Stimulated activated CD4-positive, alpha-beta T cell treated with anti-CD3 and anti-CD28 coated beads, Interleukin-2, amount 100 ng/mL, for 48 hours (primary cell): Measurements from ENCODE around the gene GLT8D1.
A peak's percentile ranks its signal among the peaks of the same experiment; 100 is the strongest.
"Not testable (repeated sequence)": the region's sequence is repeated elsewhere in the genome, so short reads cannot be mapped to it uniquely, and the experiment has no call there.

ENCODE experiments used
- DNase-seq, 2 donors: peaks; one replicate each; pipeline ENCODE4 v3.0.0-alpha.2; 2020

GLT8D1 gene, protein sequence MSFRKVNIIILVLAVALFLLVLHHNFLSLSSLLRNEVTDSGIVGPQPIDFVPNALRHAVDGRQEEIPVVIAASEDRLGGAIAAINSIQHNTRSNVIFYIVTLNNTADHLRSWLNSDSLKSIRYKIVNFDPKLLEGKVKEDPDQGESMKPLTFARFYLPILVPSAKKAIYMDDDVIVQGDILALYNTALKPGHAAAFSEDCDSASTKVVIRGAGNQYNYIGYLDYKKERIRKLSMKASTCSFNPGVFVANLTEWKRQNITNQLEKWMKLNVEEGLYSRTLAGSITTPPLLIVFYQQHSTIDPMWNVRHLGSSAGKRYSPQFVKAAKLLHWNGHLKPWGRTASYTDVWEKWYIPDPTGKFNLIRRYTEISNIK

GRCh38 chr3:52705688-52706686 is at the start of gene GLT8D1, which contains the start of gene SPCS1:
GLT8D1 (minus strand) TSS chr3:52705791; CDS start chr3:52700460, 5,331 bp downstream.
SPCS1 (plus strand) TSS chr3:52706106; CDS start chr3:52706247, 141 bp downstream.
- peak; percentile 73 to 81 for DNase-seq

DNA sequence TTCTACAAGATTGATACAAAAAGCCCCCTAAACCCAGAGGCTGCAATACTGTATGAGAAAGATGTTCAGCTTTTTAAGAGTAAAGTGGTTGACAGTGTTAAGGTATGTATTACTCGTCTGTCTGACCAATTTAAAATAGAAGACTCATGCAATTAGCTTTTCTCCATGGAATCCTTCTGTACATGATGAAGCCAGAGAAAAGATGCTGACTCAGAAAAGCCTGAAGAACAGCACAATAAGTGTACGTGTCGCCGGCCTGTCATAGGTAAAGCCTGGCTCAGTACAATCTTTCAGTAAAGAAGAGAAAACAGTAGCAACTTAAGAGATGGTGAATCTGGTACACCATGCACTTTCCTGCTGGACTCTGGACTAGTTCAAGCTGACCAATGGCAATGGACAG is 48.8 kb upstream of the GLT8D1 start:
- no peak for DNase-seq

DNA sequence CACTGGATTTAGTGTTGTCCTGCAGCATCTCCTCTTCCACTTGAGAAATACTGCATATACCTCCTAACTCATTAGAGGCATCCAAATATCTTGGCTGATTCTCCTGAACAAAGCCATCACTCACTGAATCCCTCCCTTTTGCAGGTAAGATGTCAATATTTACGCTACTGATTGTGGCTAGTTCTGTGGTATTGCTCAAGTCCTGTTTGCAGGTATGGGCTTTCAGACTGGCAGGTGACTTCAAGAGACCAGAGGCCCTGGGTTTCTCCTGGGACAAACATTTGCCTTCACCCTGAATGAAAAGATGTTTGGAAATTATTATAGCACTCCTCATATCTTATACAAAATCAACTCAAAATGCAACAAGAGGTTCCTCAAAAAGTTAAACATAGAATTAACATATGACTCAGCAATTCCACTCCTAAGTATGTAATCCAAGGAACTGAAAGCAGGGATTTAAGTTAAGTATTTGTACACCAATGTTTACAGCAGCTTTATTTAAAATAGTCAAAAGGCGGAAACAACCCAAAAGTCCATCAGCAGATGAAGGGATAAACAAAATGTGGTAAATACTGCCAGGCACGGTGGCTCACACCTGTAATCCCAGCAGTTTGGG is 46.6 kb upstream of the GLT8D1 start:
- no peak for DNase-seq

- no peak for DNase-seq
These were observed 38.1 kb upstream of the GLT8D1 start for GRCh38 chr3:52743721-52744120.

DNA sequence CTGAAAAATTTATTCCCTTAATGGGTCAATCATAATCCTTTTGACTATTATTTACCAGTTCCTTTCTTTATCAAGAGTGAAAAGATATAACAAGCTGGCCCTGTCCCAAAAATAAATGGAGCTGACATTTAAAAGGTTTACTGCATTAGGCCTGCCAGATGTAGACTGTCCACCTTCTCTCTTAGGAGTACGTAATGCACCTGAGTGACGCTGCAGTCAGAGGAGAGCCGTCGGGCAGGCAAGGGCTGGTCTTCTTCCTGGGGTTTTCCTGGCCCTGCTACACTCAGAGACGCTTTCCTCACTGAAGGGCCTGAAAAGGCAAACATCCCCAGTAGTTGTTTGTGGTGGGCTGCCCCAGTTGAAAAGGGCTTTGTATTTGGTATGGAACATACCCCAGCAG is 37.6 kb upstream of the GLT8D1 start:
- DNase-seq: no peak

GRCh38 chr3:52742418-52743041 is 36.9 kb upstream of the GLT8D1 start:
- DNase-seq: no peak

GRCh38 chr3:52739730-52740129 is 34.1 kb upstream of the GLT8D1 start:
- DNase-seq: no peak

GRCh38 chr3:52733256-52733891 is 27.8 kb upstream of the GLT8D1 start:
- no peak for DNase-seq

GRCh38 chr3:52731590-52731989 is 26.0 kb upstream of the GLT8D1 start:
- no peak for DNase-seq

DNA sequence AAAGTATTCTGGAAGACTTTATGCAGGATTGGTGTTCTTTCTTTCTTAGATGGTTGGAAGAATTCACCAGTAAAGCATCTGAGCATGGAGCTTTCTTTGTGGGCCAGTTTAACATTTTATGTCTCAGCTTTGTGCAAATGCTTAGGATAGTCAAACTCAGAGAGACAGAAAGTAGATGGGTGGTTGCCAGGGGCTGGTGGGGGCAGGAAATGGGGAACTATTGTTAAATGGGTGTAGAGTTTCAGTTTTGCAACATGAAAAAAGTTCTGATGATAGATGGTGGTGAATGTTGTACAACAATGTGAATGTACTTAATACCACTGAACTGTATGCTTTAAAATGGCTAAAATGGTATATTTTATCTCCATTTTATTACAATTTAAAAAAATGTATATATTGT is 25.1 kb upstream of the GLT8D1 start:
- no peak for DNase-seq

GRCh38 chr3:52728753-52729152 is 23.2 kb upstream of the GLT8D1 start:
- DNase-seq: not testable (repeated sequence)

- DNase-seq: no peak
These were observed 18.9 kb upstream of the GLT8D1 start for GRCh38 chr3:52724511-52724910.

DNA sequence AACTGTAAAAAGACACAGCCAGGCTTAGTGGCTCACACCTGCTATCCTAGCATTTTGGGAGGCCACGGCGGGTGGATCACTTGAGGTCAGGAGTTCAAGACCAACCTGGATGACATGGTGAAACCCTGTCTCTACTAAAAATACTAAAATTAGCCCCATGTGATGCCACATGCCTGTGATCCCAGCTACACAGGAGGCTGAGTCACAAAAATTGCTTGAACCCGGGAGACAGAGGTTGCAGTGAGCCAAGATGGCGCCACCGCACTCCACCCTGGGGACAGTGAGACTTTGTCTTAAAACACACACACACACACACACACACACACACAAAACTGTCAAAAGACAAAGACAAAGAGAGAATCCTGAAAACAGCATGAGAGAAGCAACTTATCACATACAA is 18.3 kb upstream of the GLT8D1 start:
- DNase-seq: no peak

DNA sequence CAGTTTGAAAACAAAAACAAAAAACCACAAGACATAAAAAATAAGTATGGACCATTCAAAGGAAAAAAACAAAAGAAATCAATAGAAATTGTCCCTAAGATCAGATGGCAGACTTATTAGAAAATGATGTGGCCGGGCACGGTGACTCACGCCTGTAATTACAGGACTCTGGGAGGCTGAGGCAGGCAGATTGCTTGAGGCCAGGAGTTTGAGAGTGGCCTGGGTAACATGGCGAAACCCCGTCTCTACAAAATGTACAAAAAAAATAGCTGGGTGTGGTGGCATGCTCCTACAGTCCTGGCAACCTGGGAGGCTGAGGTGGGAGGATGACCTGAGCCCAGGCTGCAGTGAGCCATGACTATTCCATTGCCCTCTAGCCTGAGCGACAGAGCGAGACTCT is 16.9 kb upstream of the GLT8D1 start:
- no peak for DNase-seq

GRCh38 chr3:52721730-52722008 is 16.1 kb upstream of the GLT8D1 start:
- no peak for DNase-seq

- no peak for DNase-seq
These were observed 15.6 kb upstream of the GLT8D1 start for GRCh38 chr3:52721002-52721729.

- DNase-seq: no peak
These were observed 14.0 kb upstream of the GLT8D1 start for GRCh38 chr3:52719618-52720017.

DNA sequence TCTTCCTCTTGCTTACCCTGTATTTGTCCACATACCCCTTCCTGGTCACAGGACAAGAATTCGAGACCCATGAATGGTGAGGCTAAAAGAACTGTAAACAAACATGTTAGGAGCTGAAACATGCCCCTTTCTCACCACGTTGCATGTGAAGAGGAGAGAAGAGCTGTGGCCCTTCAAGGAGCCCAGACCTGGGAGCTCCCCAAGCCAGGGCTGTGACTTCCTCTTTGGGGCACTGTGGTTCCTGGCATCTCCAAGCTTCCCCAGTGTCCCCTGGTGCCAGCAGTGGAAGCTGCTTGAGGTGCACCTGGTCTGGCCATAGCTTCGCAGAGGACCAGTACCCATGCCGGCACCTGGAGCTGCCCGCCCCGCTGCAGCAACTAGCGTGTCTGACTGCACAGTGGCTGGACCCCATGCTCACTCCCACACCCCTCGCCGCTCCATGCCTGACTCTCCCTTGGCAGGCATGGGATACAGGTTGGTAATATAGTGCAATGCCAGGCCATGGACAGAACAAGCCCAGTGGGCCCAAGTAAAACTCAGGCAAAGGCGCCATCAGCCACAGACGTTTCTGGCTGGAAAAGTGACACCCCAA is 10.2 kb upstream of the GLT8D1 start:
- no peak for DNase-seq

DNA sequence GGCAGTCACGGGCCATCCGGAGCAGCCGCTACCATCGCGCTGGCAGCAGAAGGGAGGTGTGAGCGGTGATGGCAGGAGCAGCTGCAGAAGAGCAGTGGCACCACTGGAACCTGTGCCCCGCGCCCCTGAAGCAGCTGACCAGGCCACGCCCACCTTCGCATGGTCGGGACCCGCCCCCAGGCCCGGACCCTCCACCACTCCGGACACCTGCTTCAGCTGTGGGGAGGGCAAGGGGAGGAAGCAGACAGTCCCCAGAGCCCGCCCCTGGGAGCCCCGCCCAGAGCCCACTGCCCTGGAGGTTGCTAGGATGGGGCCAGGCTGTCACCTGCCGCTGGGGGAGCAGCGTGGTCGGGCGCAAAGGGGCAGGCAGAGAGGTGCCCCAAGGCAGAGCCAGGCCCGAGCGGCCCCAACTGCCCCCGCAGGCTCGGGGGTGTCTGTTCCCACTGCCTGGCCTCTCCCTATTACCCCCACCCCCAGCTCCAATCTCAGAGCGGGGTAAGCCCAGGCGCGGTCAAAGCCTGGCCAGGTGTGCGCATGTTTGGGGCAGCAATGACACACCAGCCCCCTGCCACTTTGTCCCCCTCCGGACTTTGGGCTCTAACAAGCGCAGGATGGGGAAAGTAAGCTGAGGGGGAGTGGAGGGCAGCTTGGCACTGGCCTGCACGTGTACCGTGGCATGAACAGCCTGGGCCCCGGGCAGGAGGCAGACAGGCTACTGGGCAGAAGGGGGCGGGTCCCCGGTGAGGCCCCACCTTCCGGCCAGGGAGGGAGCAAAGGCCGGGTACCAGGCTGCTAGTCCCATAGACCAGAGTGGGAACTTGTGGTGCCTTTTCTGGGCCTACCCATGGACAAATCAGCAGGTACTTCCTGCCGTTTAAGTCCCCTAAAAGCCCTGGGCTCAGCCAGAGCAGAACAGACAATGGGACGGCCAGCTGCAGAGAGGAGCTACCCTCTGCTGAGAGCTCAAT is 9.0 kb upstream of the GLT8D1 start:
- no peak for DNase-seq
